GM12878 (cell line): ENCODE data around the gene HSPA2. TPM values are rescaled to one million over a fixed set of nuclear protein-coding genes. Genes with fewer than 3 reads are reported as not detected.

ENCODE experiments used
- BCLAF1 ChIP-seq: fragments of 450-650 bp; IDR thresholded peaks from 2 replicates; pipeline ENCODE4 v1.6.1; 2017; ENCODE audit warnings: antibody characterized with exemption, mild to moderate bottlenecking, moderate library complexity
- BMI1 ChIP-seq: fragments of 450-650 bp; IDR thresholded peaks from 2 replicates; pipeline ENCODE4 v1.6.1; 2016; ENCODE audit warnings: mild to moderate bottlenecking, moderate library complexity, borderline replicate concordance
- FOS ChIP-seq: IDR thresholded peaks from 3 replicates; pipeline ENCODE4 v1.6.1; 2011; ENCODE audit warnings: borderline replicate concordance; ENCODE audit not compliant: insufficient read length; ENCODE audit errors: extremely low read depth
- MEF2B ChIP-seq: fragments of 450-650 bp; IDR thresholded peaks from 2 replicates; pipeline ENCODE4 v1.6.1; 2018; ENCODE audit warnings: mild to moderate bottlenecking, moderate library complexity; ENCODE audit not compliant: partially characterized antibody, poor library complexity, severe bottlenecking
- MTA3 ChIP-seq: IDR thresholded peaks from 2 replicates; pipeline ENCODE4 v1.6.1; 2012; ENCODE audit warnings: low read length, inconsistent platforms, borderline replicate concordance
- MYB ChIP-seq: fragments of 150-350 bp; IDR thresholded peaks from 2 replicates; pipeline ENCODE4 v1.6.1; 2014; ENCODE audit warnings: mild to moderate bottlenecking, low read depth, low read length, borderline replicate concordance
- NBN ChIP-seq: fragments of 450-650 bp; IDR thresholded peaks from 2 replicates; pipeline ENCODE4 v1.6.1; 2016
- NFIC ChIP-seq: IDR thresholded peaks from 2 replicates; pipeline ENCODE4 v1.6.1; 2012; ENCODE audit warnings: low read depth, mild to moderate bottlenecking, inconsistent platforms, low read length, moderate library complexity
- PKNOX1 ChIP-seq: fragments of 450-650 bp; IDR thresholded peaks from 2 replicates; pipeline ENCODE4 v1.6.1; 2016; ENCODE audit warnings: mild to moderate bottlenecking
- POLR2AphosphoS2 ChIP-seq: IDR thresholded peaks from 2 replicates; pipeline ENCODE4 v1.6.1; 2011; ENCODE audit warnings: low read depth, mild to moderate bottlenecking, low read length, improper control_type of control experiment, moderate library complexity
- RB1 ChIP-seq: fragments of 450-650 bp; formaldehyde crosslinking; IDR thresholded peaks from 2 replicates; pipeline ENCODE4 v1.6.1; 2017; ENCODE audit warnings: mild to moderate bottlenecking, borderline replicate concordance
- SMAD5 ChIP-seq: IDR thresholded peaks from 2 replicates; pipeline ENCODE4 v1.6.1; 2016; ENCODE audit warnings: antibody characterized with exemption, low read depth
- SP1 ChIP-seq: IDR thresholded peaks from one replicate; pipeline ENCODE4 v1.6.1; 2011; ENCODE audit warnings: low read depth, low read length
- SPI1 ChIP-seq: IDR thresholded peaks from 2 replicates; pipeline ENCODE4 v1.6.1; 2011; ENCODE audit warnings: low read depth, mild to moderate bottlenecking, low read length, moderate library complexity, borderline replicate concordance; ENCODE audit not compliant: insufficient read depth
- SRF ChIP-seq, 2 experiments: IDR thresholded peaks; 2 replicates each; pipeline ENCODE4 v1.6.1; 2011; ENCODE audit warnings: low read depth in 2 of 2, low read length in 2 of 2, mild to moderate bottlenecking in 1 of 2, moderate library complexity in 1 of 2
- TARDBP ChIP-seq: IDR thresholded peaks from 2 replicates; pipeline ENCODE4 v1.6.1; 2016; ENCODE audit warnings: borderline replicate concordance
- WRNIP1 ChIP-seq: IDR thresholded peaks from 2 replicates; pipeline ENCODE4 v1.6.1; 2011; ENCODE audit warnings: low read depth, low read length, improper control_type of control experiment, borderline replicate concordance
- polyA plus RNA-seq, 11 experiments: library from polyadenylated mRNA; depleted of rRNA in 4 of 11; unstranded in 6 of 11; stranded (reverse) in 5 of 11; fragments of >200 nt; fragmentation: Nextera tagmentation in 4 of 11; fragmentation: Illumina TruSeq in 1 of 11; extraction: Ambion mirVana in 4 of 11; extraction: Trizol in 1 of 11; gene quantifications; 1 replicate in 1 of 11; 2 replicates in 10 of 11; pipeline versions ENCODE4 v1.2.1 to v1.2.3, GENCODE V29; 2011 to 2016; ENCODE audit warnings: inconsistent platforms in 2 of 11, missing spikeins in 2 of 11, low read depth in 1 of 11
- total RNA-seq, 4 experiments: library from RNA; depleted of rRNA in 3 of 4; stranded (reverse); fragments of >200 nt in 3 of 4; fragmentation: Illumina TruSeq in 1 of 4; extraction: Trizol in 1 of 4; gene quantifications; 2 replicates each; pipeline versions ENCODE4 v1.2.1 to v1.2.3, GENCODE V29; 2013 to 2021
- TF ChIP-seq, protein P1 (sequence below): IDR thresholded peaks from 2 replicates; pipeline ENCODE4 v1.6.1; 2012; ENCODE audit warnings: low read length, inconsistent platforms
- TF ChIP-seq, protein P2 (sequence below): IDR thresholded peaks from 2 replicates; pipeline ENCODE4 v1.6.1; 2012; ENCODE audit warnings: improper control_type of control experiment, low read depth, low read length; ENCODE audit not compliant: insufficient replicate concordance

Gene HSPA2
- total and polyA plus RNA-seq, 10 of the 15 experiments (the other 5 are each of a cell fraction or from before 2014, with no cell fraction given), result 0.02 to 1.2 (median 0.65) TPM

DNA sequence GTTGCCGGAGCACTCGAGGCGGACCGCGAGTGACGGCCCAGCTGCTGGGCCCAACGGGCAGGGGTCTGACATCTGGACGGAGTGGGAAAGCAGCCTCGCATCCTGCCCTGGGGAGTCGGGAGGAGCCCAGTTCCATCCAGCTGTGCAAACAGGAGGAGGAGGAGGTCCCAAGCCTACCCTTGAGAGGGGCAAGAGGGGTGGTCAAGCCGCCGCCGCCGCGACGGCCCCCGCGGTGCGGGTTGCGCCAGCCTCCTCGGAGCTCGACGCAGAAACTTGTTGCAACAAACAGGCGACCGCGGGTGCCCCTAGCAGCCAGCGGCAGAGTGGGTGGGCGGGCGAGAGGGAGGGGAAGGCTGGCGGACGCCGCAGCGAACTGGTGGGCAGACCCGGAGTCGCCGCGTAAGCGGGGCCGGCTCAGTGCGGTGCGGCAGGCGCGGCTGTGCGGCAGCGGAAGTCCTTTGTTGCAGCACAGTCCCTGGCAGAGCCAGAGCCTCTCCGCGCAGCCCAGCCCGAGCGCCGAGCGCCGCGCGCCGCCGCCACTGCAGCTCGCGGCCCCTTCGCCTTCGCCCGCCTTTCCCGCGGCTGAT, 36.1 kb upstream of the HSPA2 start, which contains the start of gene ZBTB1 (continued):
- TF ChIP-seq RB1, result no peak
- TF ChIP-seq SP1, result no peak
- peak; percentile 25; the same call in 1 of the 2 replicates for TF ChIP-seq MTA3
- 0 out of 4 replicates have a peak, but pooled peaks have one; percentile 27 to 35 for TF ChIP-seq SRF (IDR thresholded peaks at IDR 0.05; ENCODE audit: low read depth in 2 of 2, low read length in 2 of 2)
- TF ChIP-seq BMI1, result peak; percentile 25; the same call in 1 of the 2 replicates
- TF ChIP-seq WRNIP1, result 0 out of 2 replicates have a peak, but pooled peaks have one; percentile 52
- no peak for TF ChIP-seq TARDBP
- TF ChIP-seq POLR2AphosphoS2, result peak; percentile 31; the same call in 1 of the 2 replicates
- no peak for TF ChIP-seq NFIC
- peak; percentile 18; the same call in 1 of the 2 replicates for TF ChIP-seq SPI1
- TF ChIP-seq, protein P1, sequence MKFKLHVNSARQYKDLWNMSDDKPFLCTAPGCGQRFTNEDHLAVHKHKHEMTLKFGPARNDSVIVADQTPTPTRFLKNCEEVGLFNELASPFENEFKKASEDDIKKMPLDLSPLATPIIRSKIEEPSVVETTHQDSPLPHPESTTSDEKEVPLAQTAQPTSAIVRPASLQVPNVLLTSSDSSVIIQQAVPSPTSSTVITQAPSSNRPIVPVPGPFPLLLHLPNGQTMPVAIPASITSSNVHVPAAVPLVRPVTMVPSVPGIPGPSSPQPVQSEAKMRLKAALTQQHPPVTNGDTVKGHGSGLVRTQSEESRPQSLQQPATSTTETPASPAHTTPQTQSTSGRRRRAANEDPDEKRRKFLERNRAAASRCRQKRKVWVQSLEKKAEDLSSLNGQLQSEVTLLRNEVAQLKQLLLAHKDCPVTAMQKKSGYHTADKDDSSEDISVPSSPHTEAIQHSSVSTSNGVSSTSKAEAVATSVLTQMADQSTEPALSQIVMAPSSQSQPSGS, result no peak
- TF ChIP-seq MYB, result no peak
- TF ChIP-seq FOS, result no peak
- TF ChIP-seq MEF2B, result no peak
- TF ChIP-seq PKNOX1, result peak; percentile 33; the same call in 1 of the 2 replicates
- TF ChIP-seq BCLAF1, result 0 out of 2 replicates have a peak, but pooled peaks have one; percentile 70
- TF ChIP-seq NBN, result peak; percentile 76; the same call in 1 of the 2 replicates
- TF ChIP-seq, protein P2, sequence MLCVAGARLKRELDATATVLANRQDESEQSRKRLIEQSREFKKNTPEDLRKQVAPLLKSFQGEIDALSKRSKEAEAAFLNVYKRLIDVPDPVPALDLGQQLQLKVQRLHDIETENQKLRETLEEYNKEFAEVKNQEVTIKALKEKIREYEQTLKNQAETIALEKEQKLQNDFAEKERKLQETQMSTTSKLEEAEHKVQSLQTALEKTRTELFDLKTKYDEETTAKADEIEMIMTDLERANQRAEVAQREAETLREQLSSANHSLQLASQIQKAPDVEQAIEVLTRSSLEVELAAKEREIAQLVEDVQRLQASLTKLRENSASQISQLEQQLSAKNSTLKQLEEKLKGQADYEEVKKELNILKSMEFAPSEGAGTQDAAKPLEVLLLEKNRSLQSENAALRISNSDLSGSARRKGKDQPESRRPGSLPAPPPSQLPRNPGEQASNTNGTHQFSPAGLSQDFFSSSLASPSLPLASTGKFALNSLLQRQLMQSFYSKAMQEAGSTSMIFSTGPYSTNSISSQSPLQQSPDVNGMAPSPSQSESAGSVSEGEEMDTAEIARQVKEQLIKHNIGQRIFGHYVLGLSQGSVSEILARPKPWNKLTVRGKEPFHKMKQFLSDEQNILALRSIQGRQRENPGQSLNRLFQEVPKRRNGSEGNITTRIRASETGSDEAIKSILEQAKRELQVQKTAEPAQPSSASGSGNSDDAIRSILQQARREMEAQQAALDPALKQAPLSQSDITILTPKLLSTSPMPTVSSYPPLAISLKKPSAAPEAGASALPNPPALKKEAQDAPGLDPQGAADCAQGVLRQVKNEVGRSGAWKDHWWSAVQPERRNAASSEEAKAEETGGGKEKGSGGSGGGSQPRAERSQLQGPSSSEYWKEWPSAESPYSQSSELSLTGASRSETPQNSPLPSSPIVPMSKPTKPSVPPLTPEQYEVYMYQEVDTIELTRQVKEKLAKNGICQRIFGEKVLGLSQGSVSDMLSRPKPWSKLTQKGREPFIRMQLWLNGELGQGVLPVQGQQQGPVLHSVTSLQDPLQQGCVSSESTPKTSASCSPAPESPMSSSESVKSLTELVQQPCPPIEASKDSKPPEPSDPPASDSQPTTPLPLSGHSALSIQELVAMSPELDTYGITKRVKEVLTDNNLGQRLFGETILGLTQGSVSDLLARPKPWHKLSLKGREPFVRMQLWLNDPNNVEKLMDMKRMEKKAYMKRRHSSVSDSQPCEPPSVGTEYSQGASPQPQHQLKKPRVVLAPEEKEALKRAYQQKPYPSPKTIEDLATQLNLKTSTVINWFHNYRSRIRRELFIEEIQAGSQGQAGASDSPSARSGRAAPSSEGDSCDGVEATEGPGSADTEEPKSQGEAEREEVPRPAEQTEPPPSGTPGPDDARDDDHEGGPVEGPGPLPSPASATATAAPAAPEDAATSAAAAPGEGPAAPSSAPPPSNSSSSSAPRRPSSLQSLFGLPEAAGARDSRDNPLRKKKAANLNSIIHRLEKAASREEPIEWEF, result no peak
- TF ChIP-seq SMAD5, result peak; percentile 51
